ENCODE data around the gene DIDO1. TPM values are rescaled to one million over a fixed set of nuclear protein-coding genes. Genes with fewer than 3 reads are reported as not detected.
A peak's percentile ranks its signal among the peaks of the same experiment; 100 is the strongest.

Gene DIDO1
- polyA plus RNA-seq, 1 experiment = 19.8 TPM

DNA sequence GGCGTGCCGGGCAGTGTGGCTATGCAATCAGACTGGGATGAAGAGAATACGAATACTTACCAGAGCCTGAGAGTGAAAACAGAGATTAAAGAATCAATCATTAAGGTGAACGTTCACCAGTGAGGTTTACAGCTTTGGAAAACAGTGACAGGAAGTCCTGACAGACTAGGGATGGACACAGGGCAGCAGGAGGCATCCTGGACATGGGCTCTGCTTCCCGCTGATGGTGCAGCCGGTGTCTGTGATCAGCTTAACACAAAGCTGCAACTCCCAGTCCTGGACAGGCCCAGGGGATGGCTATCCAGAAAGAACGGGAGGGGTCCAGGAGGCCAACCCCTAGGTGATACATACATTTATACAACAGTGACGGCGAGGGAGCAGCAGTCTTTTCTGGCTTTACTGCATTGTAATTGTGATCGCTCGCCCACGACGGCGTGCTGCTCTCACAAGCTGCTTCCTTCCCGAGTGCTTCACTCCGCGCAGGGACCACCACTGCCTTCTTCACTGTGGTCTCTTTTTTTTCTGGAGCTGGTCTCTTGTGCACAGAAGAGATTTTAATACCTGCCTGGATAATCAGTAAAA, 20.7 kb downstream of the DIDO1 start:
- TF ChIP-seq CTCF (IDR thresholded peaks at IDR 0.05; ENCODE audit: insufficient read depth, low read depth, low read length) = no peak
- no peak overlapping the region for H3K4me3 ChIP-seq (ENCODE audit: low read depth, low read length)
- peaks cover 44% of the 10 kb centered on the region for H3K36me3 ChIP-seq (ENCODE audit: control insufficient read depth, insufficient read depth, low read length)
- CTCF ChIA-PET = no interaction called here
- POLR2A ChIA-PET = no interaction called here
- H3K27me3 ChIP-seq (ENCODE audit: control insufficient read depth, insufficient read depth, low read length) = no peaks in the 10 kb centered on the region
- DNase-seq (ENCODE audit: low read depth) = no peak

GRCh38 chr20:62902926-62903615, 23.2 kb downstream of the DIDO1 start:
- CTCF ChIA-PET = interaction anchor here (1.2 to 3.8 kb wide), 6 partner anchors 10 to 69 kb away, joined by 4 to 31 read pairs (median 5); no protein-coding TSS in a partner anchor
- Histone ChIP-seq H3K27me3 (ENCODE audit: control insufficient read depth, insufficient read depth, low read length) (no peaks in the 10 kb centered on the region), H3K4me3 (ENCODE audit: low read depth, low read length) (no peak overlapping the region), H3K36me3 (ENCODE audit: control insufficient read depth, insufficient read depth, low read length) (peaks cover 32% of the 10 kb centered on the region)
- no peak for DNase-seq (ENCODE audit: low read depth)
- POLR2A ChIA-PET = no interaction called here
- no peak for TF ChIP-seq CTCF (IDR thresholded peaks at IDR 0.05; ENCODE audit: insufficient read depth, low read depth, low read length)

DNA sequence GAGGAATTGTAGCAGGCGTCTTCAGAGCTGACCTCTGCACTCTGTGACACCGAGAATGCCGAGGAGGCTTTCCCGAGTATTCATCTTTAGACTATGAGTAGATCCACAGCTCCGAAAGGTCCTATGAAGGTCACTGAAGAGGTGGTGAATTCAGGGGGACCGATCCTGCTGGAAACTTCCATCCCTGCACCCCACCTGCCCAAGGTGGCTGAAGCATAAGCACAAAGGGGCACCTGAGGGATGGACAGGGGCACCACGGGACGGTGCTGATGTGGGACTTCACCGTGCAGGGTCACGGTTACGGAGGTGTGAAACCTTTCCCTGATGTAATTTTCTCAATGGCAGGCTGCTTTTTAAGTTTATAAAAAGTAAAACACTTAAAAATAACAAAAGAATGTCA, 24.4 kb downstream of the DIDO1 start:
- DNase-seq (ENCODE audit: low read depth) = no peak
- TF ChIP-seq CTCF (IDR thresholded peaks at IDR 0.05; ENCODE audit: insufficient read depth, low read depth, low read length) = no peak
- CTCF ChIA-PET = interaction anchor here (0.9 to 3.8 kb wide), 8 partner anchors 12 to 107 kb away, joined by 3 to 44 read pairs (median 6); no protein-coding TSS in a partner anchor
- H3K4me3 ChIP-seq (ENCODE audit: low read depth, low read length) = no peak overlapping the region
- POLR2A ChIA-PET = no interaction called here
- H3K36me3 ChIP-seq (ENCODE audit: control insufficient read depth, insufficient read depth, low read length) = peaks cover 30% of the 10 kb centered on the region
- no peaks in the 10 kb centered on the region for H3K27me3 ChIP-seq (ENCODE audit: control insufficient read depth, insufficient read depth, low read length)

GRCh38 chr20:62900692-62901584, 25.4 kb downstream of the DIDO1 start:
- no peaks in the 10 kb centered on the region for H3K27me3 ChIP-seq (ENCODE audit: control insufficient read depth, insufficient read depth, low read length)
- TF ChIP-seq CTCF (IDR thresholded peaks at IDR 0.05; ENCODE audit: insufficient read depth, low read depth, low read length) = 0 out of 2 replicates have a peak, but pooled peaks have one; percentile 16
- peaks cover 27% of the 10 kb centered on the region for H3K36me3 ChIP-seq (ENCODE audit: control insufficient read depth, insufficient read depth, low read length)
- ChIA-PET POLR2A (no interaction called here), CTCF (interaction anchor here (0.7 to 3.8 kb wide), 14 partner anchors 9 to 108 kb away, joined by 3 to 44 read pairs (median 4); no protein-coding TSS in a partner anchor)
- H3K4me3 ChIP-seq (ENCODE audit: low read depth, low read length) = no peak overlapping the region
- DNase-seq (ENCODE audit: low read depth) = no peak

Measured in BJ (cell line).